ENCODE data around the gene METTL16.
A peak's percentile ranks its signal among the peaks of the same experiment; 100 is the strongest.

GRCh38 chr17:2396568-2397246 is 115.0 kb downstream of the METTL16 start:
- TF ChIP-seq ZNF70 (CRISPR knock-in tag; IDR thresholded peaks at IDR 0.05) = no peak
- TF ChIP-seq RARB (CRISPR knock-in tag; IDR thresholded peaks at IDR 0.05) = no peak
- no peak for TF ChIP-seq TOX (CRISPR knock-in tag; IDR thresholded peaks at IDR 0.05; ENCODE audit: borderline replicate concordance)
- TF ChIP-seq, protein P1, sequence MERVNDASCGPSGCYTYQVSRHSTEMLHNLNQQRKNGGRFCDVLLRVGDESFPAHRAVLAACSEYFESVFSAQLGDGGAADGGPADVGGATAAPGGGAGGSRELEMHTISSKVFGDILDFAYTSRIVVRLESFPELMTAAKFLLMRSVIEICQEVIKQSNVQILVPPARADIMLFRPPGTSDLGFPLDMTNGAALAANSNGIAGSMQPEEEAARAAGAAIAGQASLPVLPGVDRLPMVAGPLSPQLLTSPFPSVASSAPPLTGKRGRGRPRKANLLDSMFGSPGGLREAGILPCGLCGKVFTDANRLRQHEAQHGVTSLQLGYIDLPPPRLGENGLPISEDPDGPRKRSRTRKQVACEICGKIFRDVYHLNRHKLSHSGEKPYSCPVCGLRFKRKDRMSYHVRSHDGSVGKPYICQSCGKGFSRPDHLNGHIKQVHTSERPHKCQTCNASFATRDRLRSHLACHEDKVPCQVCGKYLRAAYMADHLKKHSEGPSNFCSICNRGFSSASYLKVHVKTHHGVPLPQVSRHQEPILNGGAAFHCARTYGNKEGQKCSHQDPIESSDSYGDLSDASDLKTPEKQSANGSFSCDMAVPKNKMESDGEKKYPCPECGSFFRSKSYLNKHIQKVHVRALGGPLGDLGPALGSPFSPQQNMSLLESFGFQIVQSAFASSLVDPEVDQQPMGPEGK (CRISPR knock-in tag; IDR thresholded peaks at IDR 0.05; ENCODE audit: borderline replicate concordance) = peak; percentile 11; the same call in 1 of the 2 replicates
